ENCODE measurements around the gene KRT6B. TPM values are rescaled to one million over a fixed set of nuclear protein-coding genes. Genes with fewer than 3 reads are reported as not detected.

The KRT6B gene
- total RNA-seq, 3 donors from 2014 or later (not counting 1 experiment from before 2014, with no cell fraction given), result not detected

DNA sequence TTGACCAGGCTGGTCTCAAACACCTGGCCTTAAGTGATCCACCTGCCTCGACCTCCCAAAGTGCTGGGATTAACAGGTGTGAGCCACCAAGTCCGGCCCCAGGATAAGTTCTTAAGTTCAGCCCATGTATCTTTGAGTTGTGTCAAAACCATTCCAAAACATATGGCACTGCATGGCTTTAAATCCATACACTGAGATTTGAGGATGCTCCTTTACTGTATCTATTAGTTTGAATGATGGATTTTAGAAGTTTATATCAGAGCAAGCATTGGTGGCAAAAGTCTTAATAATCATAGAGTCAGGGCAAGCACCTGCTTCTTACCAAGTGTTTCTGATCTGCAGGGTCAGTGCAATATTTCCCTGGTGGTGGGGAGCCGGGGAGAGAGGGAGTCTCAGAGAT is 6.1 kb downstream of the KRT6B start:
- H3K27ac ChIP-seq (ENCODE audit: low read length), result no peak overlapping the region
- H3K4me3 Mint-ChIP-seq, result no peak overlapping the region
- peak overlapping the region in 1 of 2 donors; percentile 32 for H3K27ac Mint-ChIP-seq
- no peak for DNase-seq
- TF ChIP-seq, protein P1, sequence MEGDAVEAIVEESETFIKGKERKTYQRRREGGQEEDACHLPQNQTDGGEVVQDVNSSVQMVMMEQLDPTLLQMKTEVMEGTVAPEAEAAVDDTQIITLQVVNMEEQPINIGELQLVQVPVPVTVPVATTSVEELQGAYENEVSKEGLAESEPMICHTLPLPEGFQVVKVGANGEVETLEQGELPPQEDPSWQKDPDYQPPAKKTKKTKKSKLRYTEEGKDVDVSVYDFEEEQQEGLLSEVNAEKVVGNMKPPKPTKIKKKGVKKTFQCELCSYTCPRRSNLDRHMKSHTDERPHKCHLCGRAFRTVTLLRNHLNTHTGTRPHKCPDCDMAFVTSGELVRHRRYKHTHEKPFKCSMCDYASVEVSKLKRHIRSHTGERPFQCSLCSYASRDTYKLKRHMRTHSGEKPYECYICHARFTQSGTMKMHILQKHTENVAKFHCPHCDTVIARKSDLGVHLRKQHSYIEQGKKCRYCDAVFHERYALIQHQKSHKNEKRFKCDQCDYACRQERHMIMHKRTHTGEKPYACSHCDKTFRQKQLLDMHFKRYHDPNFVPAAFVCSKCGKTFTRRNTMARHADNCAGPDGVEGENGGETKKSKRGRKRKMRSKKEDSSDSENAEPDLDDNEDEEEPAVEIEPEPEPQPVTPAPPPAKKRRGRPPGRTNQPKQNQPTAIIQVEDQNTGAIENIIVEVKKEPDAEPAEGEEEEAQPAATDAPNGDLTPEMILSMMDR (IDR thresholded peaks at IDR 0.05), result no peak
- WGBS (ENCODE audit: insufficient coverage), result 53% methylated on average over 3 of the region's 3 CpGs
- H3K36me3 Mint-ChIP-seq, result no peaks in the 10 kb centered on the region
- H3K4me1 Mint-ChIP-seq, result peaks cover 11 to 24% of the 10 kb centered on the region in 2 donors
- H3K4me1 ChIP-seq (ENCODE audit: control insufficient read depth, insufficient read depth, low read length), result no peaks in the 10 kb centered on the region
- H3K27me3 Mint-ChIP-seq (ENCODE audit: low read depth in 2 of 2), result peaks cover 24 to 29% of the 10 kb centered on the region in 2 donors
- peaks cover 3% of the 10 kb centered on the region for H3K27me3 ChIP-seq (ENCODE audit: control insufficient read depth, insufficient read depth, low read length)
- no peak for ATAC-seq
- no peak overlapping the region for H3K4me3 ChIP-seq (ENCODE audit: low read length)
- no peaks in the 10 kb centered on the region for H3K36me3 ChIP-seq (ENCODE audit: control insufficient read depth, insufficient read depth, low read length)
- H3K9me3 Mint-ChIP-seq, result no peaks in the 10 kb centered on the region
- intact Hi-C loops (cut with micrococcal nuclease), result no loop called here
- no peaks in the 10 kb centered on the region for H3K9me3 ChIP-seq (ENCODE audit: control insufficient read depth, insufficient read depth, low read length)

DNA sequence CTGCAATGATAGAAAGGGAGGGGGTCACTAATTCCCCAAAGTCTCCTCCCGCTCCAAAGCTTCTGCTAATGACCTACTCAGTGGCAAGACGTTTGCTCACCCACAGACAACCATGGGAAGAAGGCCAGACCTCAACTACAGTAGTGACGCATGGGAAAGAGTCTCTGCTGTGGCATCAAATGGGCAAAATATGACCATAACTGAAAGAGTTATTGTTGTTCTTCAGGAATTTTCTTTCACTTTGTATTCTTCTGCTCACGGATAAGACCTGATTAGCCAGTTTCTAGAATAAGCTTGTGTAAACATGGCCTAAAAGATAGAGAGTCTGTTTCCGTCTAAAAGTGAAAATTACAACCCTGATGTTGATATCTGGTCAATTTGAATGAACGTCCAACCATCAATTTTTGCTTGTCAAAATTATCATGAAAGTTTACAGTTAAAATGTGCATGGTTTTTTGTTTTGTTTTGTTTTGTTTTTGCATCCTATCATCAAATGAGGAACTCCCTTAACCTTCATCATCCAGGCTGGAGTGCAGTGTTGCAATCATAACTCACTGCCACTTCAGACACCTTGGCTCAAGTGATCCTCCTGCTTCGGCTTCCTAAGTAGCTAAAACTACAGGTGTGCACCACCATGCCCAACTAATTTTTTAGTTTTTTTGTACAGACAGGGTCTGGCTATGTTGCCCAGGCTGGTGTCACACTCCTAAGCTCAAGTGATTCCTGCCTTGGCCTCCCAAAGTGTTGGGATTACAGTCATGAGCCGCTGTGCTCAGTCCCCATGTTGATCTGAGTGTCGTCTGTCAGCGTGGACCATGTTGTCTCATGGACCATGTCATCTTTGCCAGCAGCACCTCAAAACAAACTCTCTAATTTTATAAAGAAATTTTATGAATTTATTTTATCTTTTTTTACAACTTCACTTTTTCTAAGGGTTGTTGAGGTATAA is 7.0 kb downstream of the KRT6B start:
- ATAC-seq (no peak), DNase-seq (no peak)
- Mint-ChIP-seq H3K36me3 (no peaks in the 10 kb centered on the region), H3K4me3 (no peak overlapping the region), H3K9me3 (no peaks in the 10 kb centered on the region), H3K4me1 (peaks cover 11 to 24% of the 10 kb centered on the region in 2 donors), H3K27ac (no peak overlapping the region), H3K27me3 (ENCODE audit: low read depth in 2 of 2) (peaks cover 24 to 26% of the 10 kb centered on the region in 2 donors)
- no peaks in the 10 kb centered on the region for H3K9me3 ChIP-seq (ENCODE audit: control insufficient read depth, insufficient read depth, low read length)
- no peaks in the 10 kb centered on the region for H3K4me1 ChIP-seq (ENCODE audit: control insufficient read depth, insufficient read depth, low read length)
- WGBS (ENCODE audit: insufficient coverage), result 85% methylated on average over 7 of the region's 10 CpGs
- H3K4me3 ChIP-seq (ENCODE audit: low read length), result no peak overlapping the region
- no peak overlapping the region for H3K27ac ChIP-seq (ENCODE audit: low read length)
- no peaks in the 10 kb centered on the region for H3K36me3 ChIP-seq (ENCODE audit: control insufficient read depth, insufficient read depth, low read length)
- peaks cover 3% of the 10 kb centered on the region for H3K27me3 ChIP-seq (ENCODE audit: control insufficient read depth, insufficient read depth, low read length)
- TF ChIP-seq, protein P1 (IDR thresholded peaks at IDR 0.05), result no peak
- intact Hi-C loops (cut with micrococcal nuclease), result no loop called here

DNA sequence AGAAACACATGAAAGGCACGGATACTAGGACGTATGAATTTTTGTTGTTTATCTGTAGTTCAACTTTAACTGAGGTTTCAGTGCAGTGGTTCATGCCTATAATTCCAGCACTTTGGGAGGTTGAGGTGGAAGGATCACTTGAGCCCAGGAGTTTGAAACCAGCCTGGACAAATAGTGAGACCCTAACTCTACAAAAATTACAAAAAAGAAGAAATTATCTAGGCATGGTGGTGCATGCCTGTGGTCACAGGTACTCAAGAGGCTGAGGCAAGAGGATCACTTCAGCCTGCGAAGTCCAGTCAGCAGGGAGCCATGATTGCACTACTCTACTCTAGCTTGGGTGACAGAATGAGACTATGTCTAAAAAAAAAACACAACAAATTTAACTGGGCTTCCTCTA is 8.0 kb downstream of the KRT6B start:
- DNase-seq, result no peak
- peaks cover 3% of the 10 kb centered on the region for H3K27me3 ChIP-seq (ENCODE audit: control insufficient read depth, insufficient read depth, low read length)
- no peak overlapping the region for H3K27ac ChIP-seq (ENCODE audit: low read length)
- 94% methylated on average over 3 of the region's 3 CpGs for WGBS (ENCODE audit: insufficient coverage)
- ATAC-seq, result no peak
- H3K9me3 ChIP-seq (ENCODE audit: control insufficient read depth, insufficient read depth, low read length), result no peaks in the 10 kb centered on the region
- H3K4me3 Mint-ChIP-seq, result no peak overlapping the region
- H3K27me3 Mint-ChIP-seq (ENCODE audit: low read depth in 2 of 2), result peaks cover 22 to 25% of the 10 kb centered on the region in 2 donors
- intact Hi-C loops (cut with micrococcal nuclease), result no loop called here
- H3K36me3 Mint-ChIP-seq, result no peaks in the 10 kb centered on the region
- no peaks in the 10 kb centered on the region for H3K9me3 Mint-ChIP-seq
- TF ChIP-seq, protein P1 (IDR thresholded peaks at IDR 0.05), result no peak
- no peak overlapping the region for H3K4me3 ChIP-seq (ENCODE audit: low read length)
- no peak overlapping the region for H3K27ac Mint-ChIP-seq
- H3K4me1 Mint-ChIP-seq, result peaks cover 11 to 24% of the 10 kb centered on the region in 2 donors
- H3K36me3 ChIP-seq (ENCODE audit: control insufficient read depth, insufficient read depth, low read length), result no peaks in the 10 kb centered on the region
- H3K4me1 ChIP-seq (ENCODE audit: control insufficient read depth, insufficient read depth, low read length), result no peaks in the 10 kb centered on the region
